ENCODE data around the gene CRACR2A. TPM values are rescaled to one million over a fixed set of nuclear protein-coding genes. Genes with fewer than 3 reads are reported as not detected.

The CRACR2A gene
- total RNA-seq, 1 donor from 2014 or later: 4.4 TPM

DNA sequence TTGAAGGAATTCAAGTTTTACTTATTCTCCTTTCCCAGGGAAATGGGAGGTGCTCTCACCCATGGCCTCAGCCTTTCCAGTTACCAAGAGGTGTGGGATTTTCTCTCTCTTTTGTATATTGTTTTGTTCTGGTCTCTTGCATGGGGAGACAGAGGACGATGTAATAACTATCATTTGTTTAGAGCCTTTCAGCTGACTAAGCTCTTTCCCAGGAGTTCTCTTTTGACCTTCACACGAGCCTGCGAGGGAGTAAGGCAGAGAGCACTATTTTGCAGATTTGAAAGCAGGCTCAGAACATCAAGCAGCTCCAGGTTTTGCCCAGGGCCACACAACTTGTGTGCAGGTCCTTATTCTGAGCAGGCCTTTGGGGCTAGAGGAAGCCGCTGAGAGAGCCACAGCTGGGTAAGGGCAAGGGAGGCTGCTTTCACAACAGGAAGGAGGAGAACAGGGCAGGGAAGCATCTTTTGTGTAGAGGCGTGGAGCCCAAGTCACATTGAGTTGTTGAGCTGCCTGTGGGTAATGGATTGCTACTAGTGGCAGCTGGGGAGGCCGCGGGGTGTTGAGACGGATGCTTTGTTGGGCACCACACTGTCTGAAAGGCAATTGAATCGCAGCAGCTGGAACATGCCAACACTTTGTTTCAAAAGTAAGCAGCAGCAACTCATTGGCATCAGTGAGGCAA is 145.7 kb downstream of the CRACR2A start:
- TF ChIP-seq POLR2A (IDR thresholded peaks at IDR 0.05): no peak
- TF ChIP-seq POLR2AphosphoS5 (IDR thresholded peaks at IDR 0.05; ENCODE audit: insufficient read depth in 1 of 2, low read depth in 1 of 2): no peak
- TF ChIP-seq, protein P1, sequence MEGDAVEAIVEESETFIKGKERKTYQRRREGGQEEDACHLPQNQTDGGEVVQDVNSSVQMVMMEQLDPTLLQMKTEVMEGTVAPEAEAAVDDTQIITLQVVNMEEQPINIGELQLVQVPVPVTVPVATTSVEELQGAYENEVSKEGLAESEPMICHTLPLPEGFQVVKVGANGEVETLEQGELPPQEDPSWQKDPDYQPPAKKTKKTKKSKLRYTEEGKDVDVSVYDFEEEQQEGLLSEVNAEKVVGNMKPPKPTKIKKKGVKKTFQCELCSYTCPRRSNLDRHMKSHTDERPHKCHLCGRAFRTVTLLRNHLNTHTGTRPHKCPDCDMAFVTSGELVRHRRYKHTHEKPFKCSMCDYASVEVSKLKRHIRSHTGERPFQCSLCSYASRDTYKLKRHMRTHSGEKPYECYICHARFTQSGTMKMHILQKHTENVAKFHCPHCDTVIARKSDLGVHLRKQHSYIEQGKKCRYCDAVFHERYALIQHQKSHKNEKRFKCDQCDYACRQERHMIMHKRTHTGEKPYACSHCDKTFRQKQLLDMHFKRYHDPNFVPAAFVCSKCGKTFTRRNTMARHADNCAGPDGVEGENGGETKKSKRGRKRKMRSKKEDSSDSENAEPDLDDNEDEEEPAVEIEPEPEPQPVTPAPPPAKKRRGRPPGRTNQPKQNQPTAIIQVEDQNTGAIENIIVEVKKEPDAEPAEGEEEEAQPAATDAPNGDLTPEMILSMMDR (IDR thresholded peaks at IDR 0.05): no peak
- no peaks in the 10 kb centered on the region for H3K36me3 ChIP-seq
- intact Hi-C loops (cut with DNase I): no loop called here

DNA sequence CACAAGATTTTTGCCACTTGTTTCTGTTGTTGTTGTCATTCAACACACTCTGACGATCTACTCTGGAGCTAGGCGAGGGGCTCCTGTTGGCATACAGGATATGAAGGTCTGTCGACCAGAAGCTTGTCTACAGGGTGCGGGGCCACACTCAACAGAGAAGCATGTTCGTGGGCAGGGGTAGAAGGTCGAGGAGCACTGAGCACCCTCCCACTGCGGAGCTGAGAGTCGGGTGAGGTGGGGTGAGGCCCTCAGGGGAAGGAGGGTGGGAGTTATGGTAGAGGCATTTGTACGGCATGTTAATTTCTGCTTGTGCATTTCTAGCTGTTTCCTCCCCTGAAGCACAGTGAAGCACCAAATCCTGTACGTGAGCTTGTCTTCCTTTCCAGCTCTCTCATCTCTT is 146.8 kb downstream of the CRACR2A start:
- intact Hi-C loops (cut with DNase I): no loop called here
- no peak overlapping the region for H3K27ac ChIP-seq
- H3K4me1 ChIP-seq: no peaks in the 10 kb centered on the region
- H3K27me3 ChIP-seq: no peaks in the 10 kb centered on the region
- no peak for DNase-seq (ENCODE audit: extremely low spot score in 2 of 2)
- TF ChIP-seq POLR2A (IDR thresholded peaks at IDR 0.05) (no peak), POLR2AphosphoS5 (IDR thresholded peaks at IDR 0.05; ENCODE audit: insufficient read depth in 1 of 2, low read depth in 1 of 2) (no peak)
- TF ChIP-seq, protein P1 (IDR thresholded peaks at IDR 0.05): no peak
- H3K9me3 ChIP-seq: no peaks in the 10 kb centered on the region
- H3K4me3 ChIP-seq: no peak overlapping the region
- no peaks in the 10 kb centered on the region for H3K36me3 ChIP-seq

More for the DNA sequence above, 145.7 kb downstream of the CRACR2A start:
- DNase-seq (ENCODE audit: extremely low spot score in 2 of 2): no peak
- Histone ChIP-seq H3K27me3 (no peaks in the 10 kb centered on the region), H3K4me3 (no peak overlapping the region), H3K4me1 (no peaks in the 10 kb centered on the region), H3K9me3 (no peaks in the 10 kb centered on the region), H3K27ac (no peak overlapping the region)

DNA sequence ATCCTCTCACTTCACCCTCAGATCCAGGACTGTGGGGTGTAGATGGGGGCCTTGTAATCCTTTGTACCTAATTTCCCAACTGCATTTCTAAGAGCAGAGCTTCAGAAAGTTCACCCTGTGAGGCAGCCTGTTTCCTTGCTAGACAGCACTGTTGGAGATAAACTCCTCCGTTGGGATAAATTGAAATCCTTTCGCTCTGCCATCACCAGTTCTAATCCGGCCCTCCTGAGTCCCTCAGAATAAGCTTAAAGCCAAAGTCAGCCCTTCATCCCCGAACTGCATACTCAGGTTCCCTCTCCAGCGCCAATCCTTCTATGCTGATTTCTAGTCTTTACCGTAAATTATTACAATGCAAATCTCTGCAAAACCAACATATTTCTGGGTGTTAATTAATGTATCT is 147.2 kb downstream of the CRACR2A start:
- TF ChIP-seq POLR2AphosphoS5 (IDR thresholded peaks at IDR 0.05; ENCODE audit: insufficient read depth in 1 of 2, low read depth in 1 of 2) (no peak), POLR2A (IDR thresholded peaks at IDR 0.05) (no peak)
- TF ChIP-seq, protein P1 (IDR thresholded peaks at IDR 0.05): no peak
- intact Hi-C loops (cut with DNase I): no loop called here
- H3K9me3 ChIP-seq: no peaks in the 10 kb centered on the region

DNA sequence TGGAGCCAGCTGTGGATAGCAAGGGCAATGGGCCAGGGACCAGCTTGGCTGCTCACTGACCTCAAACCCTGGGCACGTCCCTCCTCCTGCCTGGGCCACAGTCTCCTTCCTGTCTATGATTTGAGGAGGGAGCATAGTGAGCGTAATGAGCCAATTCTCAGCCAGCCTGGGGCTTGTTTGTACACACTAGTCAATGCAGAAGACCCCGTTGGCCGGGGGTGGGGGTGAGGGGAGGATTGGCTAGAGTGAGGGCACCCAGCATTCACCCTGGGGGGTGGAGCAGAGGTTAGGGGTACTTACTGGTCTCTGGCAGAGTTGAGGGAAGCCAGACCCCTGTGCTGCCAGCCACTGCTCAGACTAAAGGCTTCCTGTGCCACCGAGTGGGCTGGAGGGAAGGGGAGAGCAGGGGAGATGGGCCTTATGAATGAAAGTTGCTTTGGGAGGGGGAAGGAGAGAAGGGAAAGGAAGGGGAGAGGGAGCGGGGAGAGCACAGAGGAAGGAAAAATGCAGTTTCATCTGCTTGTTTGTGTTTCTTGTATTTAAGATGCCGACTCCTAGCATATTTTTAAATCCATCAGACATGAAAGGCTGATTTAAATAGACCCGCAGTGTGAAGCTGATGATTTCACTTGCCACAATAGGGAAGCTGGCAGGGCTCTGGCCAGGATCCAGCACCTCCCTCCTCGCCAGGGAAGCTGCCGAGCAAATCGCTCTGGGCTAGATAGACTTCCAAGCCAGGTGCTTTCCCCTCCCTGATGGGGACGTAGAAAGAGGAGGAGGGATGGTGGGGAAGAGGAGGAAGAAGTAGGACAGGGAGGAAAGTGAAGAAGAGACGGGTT is 147.9 kb downstream of the CRACR2A start:
- TF ChIP-seq, protein P1 (IDR thresholded peaks at IDR 0.05): no peak
- TF ChIP-seq POLR2AphosphoS5 (IDR thresholded peaks at IDR 0.05; ENCODE audit: insufficient read depth in 1 of 2, low read depth in 1 of 2) (no peak), POLR2A (IDR thresholded peaks at IDR 0.05) (no peak)
- no peak overlapping the region for H3K27ac ChIP-seq
- intact Hi-C loops (cut with DNase I): no loop called here
- H3K27me3 ChIP-seq: no peaks in the 10 kb centered on the region
- no peak overlapping the region for H3K4me3 ChIP-seq
- no peaks in the 10 kb centered on the region for H3K4me1 ChIP-seq
- no peaks in the 10 kb centered on the region for H3K36me3 ChIP-seq
- DNase-seq (ENCODE audit: extremely low spot score in 2 of 2): no peak
- no peaks in the 10 kb centered on the region for H3K9me3 ChIP-seq

More for the DNA sequence above, 147.2 kb downstream of the CRACR2A start:
- H3K4me1 ChIP-seq: no peaks in the 10 kb centered on the region
- H3K36me3 ChIP-seq: no peaks in the 10 kb centered on the region
- no peak for DNase-seq (ENCODE audit: extremely low spot score in 2 of 2)
- no peak overlapping the region for H3K27ac ChIP-seq
- no peaks in the 10 kb centered on the region for H3K27me3 ChIP-seq
- H3K4me3 ChIP-seq: no peak overlapping the region

DNA sequence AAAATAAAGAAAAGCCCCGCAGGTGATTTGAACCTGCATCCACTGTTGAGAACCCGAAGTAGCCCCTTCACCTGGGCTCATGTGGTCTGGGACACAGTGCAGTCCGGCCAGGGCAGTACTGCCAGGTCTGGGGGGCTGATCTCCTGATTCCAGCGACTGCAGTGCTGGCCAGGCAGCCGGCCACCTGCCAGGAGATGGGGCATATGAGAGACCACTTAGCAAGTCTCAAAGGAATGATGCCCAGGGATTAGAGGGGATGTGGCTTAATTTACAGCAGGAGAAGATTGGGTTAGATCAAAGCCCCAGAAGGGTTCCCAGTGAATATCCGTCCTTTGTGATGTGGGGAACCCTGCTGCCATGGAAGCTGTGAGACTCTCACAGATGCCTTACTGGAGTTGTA is 148.6 kb downstream of the CRACR2A start:
- Histone ChIP-seq H3K4me1 (no peaks in the 10 kb centered on the region), H3K27me3 (no peaks in the 10 kb centered on the region), H3K4me3 (no peak overlapping the region), H3K27ac (no peak overlapping the region), H3K9me3 (no peaks in the 10 kb centered on the region), H3K36me3 (no peaks in the 10 kb centered on the region)
- intact Hi-C loops (cut with DNase I): no loop called here
- TF ChIP-seq, protein P1 (IDR thresholded peaks at IDR 0.05): no peak
- TF ChIP-seq POLR2A (IDR thresholded peaks at IDR 0.05): no peak
- no peak for TF ChIP-seq POLR2AphosphoS5 (IDR thresholded peaks at IDR 0.05; ENCODE audit: insufficient read depth in 1 of 2, low read depth in 1 of 2)
- DNase-seq (ENCODE audit: extremely low spot score in 2 of 2): no peak
